Smooth muscle cell (in vitro differentiated cells): ENCODE measurements around the gene CABP1. TPM values are rescaled to one million over a fixed set of nuclear protein-coding genes. Genes with fewer than 3 reads are reported as not detected.

Source experiments
- DNase-seq: peaks from one replicate; lab custom pipeline; 2025; ENCODE audit not compliant: unreplicated experiment; lab: John Stamatoyannopoulos, UW
- H2AFZ ChIP-seq: fragments of 200-600 bp; sonication (generic); 2 replicates; pipeline ENCODE4 v1.6.0; 2016; ENCODE audit warnings: antibody characterized with exemption, low read depth, mild to moderate bottlenecking
- H3F3A ChIP-seq: fragments of 200-600 bp; sonication (generic); 2 replicates; pipeline ENCODE4 v1.6.0; 2017; ENCODE audit warnings: antibody characterized with exemption, low read depth
- H3K27ac ChIP-seq: fragments of 200-600 bp; sonication (generic); 2 replicates; pipeline ENCODE4 v1.5.1; 2016; ENCODE audit warnings: low read depth, mild to moderate bottlenecking
- H3K27me3 ChIP-seq: fragments of 200-600 bp; sonication (generic); 2 replicates; pipeline ENCODE4 v1.6.1; 2016; ENCODE audit warnings: low read depth, mild to moderate bottlenecking
- H3K36me3 ChIP-seq: fragments of 200-600 bp; sonication (generic); 2 replicates; pipeline ENCODE4 v1.5.1; 2016; ENCODE audit warnings: low read depth
- H3K4me1 ChIP-seq: fragments of 200-600 bp; sonication (generic); 2 replicates; pipeline ENCODE4 v1.5.1; 2016; ENCODE audit warnings: low read depth
- H3K4me2 ChIP-seq: fragments of 200-600 bp; sonication (generic); 2 replicates; pipeline ENCODE4 v1.6.0; 2016; ENCODE audit warnings: mild to moderate bottlenecking
- H3K4me3 ChIP-seq: fragments of 200-600 bp; sonication (generic); 2 replicates; pipeline ENCODE4 v1.5.1; 2016; ENCODE audit warnings: mild to moderate bottlenecking
- H3K79me2 ChIP-seq: fragments of 200-600 bp; sonication (generic); 2 replicates; pipeline ENCODE4 v1.6.0; 2016; ENCODE audit warnings: low read depth, mild to moderate bottlenecking
- H3K9ac ChIP-seq: fragments of 200-600 bp; sonication (generic); 2 replicates; pipeline ENCODE4 v1.6.0; 2016; ENCODE audit warnings: low read depth
- H3K9me3 ChIP-seq: fragments of 200-600 bp; sonication (generic); replicated peaks from 2 replicates; pipeline ENCODE4 v1.5.1; 2016; ENCODE audit warnings: low read depth
- H4K20me1 ChIP-seq: fragments of 200-600 bp; sonication (generic); 2 replicates; pipeline ENCODE4 v1.6.0; 2016; ENCODE audit warnings: low read depth
- WGBS: methylation state at CpG from one replicate; pipeline ENCODE4 v1.1.7; 2016; ENCODE audit warnings: low lambda C conversion rate; 5-methylcytosine and 5-hydroxymethylcytosine counted together
- polyA plus RNA-seq: library from polyadenylated mRNA; unstranded; fragments of >200 nt; fragmentation: Nextera tagmentation; extraction: Ambion mirVana; gene quantifications from 2 replicates; pipeline ENCODE4 v1.2.1, GENCODE V29; 2016
- total RNA-seq: library from RNA; depleted of rRNA; stranded (reverse); fragments of >200 nt; gene quantifications from 2 replicates; pipeline ENCODE4 v1.2.3, GENCODE V29; 2014
- TF ChIP-seq, protein P1 (sequence below): fragments of 200-600 bp; sonication (generic); IDR thresholded peaks from 2 replicates; pipeline ENCODE4 v1.5.1; 2017; ENCODE audit warnings: borderline replicate concordance, mild to moderate bottlenecking, antibody characterized with exemption; ENCODE audit not compliant: insufficient read depth, poor library complexity, severe bottlenecking

CABP1 gene
- total and polyA plus RNA-seq, 2 experiments from 2014 or later: 0.50 TPM; not detected in 1

GRCh38 chr12:120684523-120684932 is 44.1 kb downstream of the CABP1 start:
- 83% methylated on average over 8 of the region's 8 CpGs for WGBS
- peak overlapping the region; percentile 24 for H3K27ac ChIP-seq

DNA sequence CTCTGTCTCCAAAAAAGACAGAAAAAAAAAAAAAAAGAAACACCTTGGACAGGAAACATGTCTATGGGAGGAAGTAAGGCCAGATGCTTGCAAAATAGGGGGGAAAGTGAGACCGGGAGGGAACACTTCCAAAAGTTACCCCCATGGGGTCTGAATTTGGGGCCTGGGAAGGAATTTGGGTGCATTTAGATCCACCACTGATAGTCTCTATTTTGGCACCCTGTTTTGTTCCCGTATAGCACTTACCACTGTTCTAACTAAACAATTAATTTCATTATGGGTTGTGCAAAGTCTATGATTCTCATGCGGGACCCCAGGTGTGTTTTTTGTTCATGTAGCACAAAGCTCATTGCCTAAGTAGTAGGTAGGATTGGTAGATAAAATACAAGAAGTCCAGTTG is 45.1 kb downstream of the CABP1 start:
- H2AFZ ChIP-seq: peak overlapping the region; percentile 81
- H3F3A ChIP-seq: no peaks in the 10 kb centered on the region
- peak overlapping the region; percentile 88 for H3K4me2 ChIP-seq
- no peaks in the 10 kb centered on the region for H3K36me3 ChIP-seq
- 88% methylated on average over 3 of the region's 3 CpGs for WGBS
- no peak overlapping the region for H3K9ac ChIP-seq
- H3K4me3 ChIP-seq: peak overlapping the region; percentile 73
- no peaks in the 10 kb centered on the region for H3K27me3 ChIP-seq
- H3K27ac ChIP-seq: no peak overlapping the region
- H3K79me2 ChIP-seq: peaks cover 32% of the 10 kb centered on the region
- peaks cover 19% of the 10 kb centered on the region for H3K4me1 ChIP-seq
- peaks cover 28% of the 10 kb centered on the region for H4K20me1 ChIP-seq
- TF ChIP-seq, protein P1, sequence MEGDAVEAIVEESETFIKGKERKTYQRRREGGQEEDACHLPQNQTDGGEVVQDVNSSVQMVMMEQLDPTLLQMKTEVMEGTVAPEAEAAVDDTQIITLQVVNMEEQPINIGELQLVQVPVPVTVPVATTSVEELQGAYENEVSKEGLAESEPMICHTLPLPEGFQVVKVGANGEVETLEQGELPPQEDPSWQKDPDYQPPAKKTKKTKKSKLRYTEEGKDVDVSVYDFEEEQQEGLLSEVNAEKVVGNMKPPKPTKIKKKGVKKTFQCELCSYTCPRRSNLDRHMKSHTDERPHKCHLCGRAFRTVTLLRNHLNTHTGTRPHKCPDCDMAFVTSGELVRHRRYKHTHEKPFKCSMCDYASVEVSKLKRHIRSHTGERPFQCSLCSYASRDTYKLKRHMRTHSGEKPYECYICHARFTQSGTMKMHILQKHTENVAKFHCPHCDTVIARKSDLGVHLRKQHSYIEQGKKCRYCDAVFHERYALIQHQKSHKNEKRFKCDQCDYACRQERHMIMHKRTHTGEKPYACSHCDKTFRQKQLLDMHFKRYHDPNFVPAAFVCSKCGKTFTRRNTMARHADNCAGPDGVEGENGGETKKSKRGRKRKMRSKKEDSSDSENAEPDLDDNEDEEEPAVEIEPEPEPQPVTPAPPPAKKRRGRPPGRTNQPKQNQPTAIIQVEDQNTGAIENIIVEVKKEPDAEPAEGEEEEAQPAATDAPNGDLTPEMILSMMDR: no peak
- no peaks in the 10 kb centered on the region for H3K9me3 ChIP-seq
- DNase-seq: no peak

More at GRCh38 chr12:120684523-120684932, 44.1 kb downstream of the CABP1 start:
- TF ChIP-seq, protein P1: no peak
- Histone ChIP-seq H3K27me3 (no peaks in the 10 kb centered on the region), H4K20me1 (peaks cover 19% of the 10 kb centered on the region), H2AFZ (no peak overlapping the region), H3K36me3 (no peaks in the 10 kb centered on the region), H3K4me3 (no peak overlapping the region), H3K4me2 (no peak overlapping the region), H3K9ac (no peak overlapping the region), H3K9me3 (no peaks in the 10 kb centered on the region), H3K4me1 (peaks cover 16% of the 10 kb centered on the region), H3F3A (no peaks in the 10 kb centered on the region), H3K79me2 (peaks cover 22% of the 10 kb centered on the region)
- DNase-seq: no peak

DNA sequence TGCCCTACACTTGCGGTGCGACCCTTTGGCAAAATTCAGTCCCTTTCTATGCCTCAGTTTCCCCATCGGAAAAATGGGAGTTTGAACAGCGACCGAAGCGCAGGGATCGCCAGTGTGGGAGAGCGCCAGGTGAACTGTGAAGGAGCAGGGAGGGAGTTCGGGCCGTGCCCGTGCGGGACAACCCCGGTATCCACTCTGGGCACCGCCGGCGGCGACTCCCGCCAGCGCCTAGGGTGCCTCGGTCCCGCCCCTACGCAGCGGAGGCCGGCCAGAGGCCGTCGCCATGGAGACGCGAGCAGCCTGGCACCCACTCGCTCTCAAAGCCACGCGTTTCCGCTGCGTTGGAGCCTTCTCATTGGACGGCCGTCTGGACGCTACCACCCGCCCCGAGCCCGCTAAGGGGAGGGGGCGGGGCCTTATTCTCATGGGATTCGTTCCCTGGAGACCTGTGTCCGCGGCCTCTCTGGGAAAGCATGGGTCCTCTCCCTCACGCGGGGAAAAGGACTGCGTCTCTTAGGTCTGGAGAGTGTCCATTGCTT is 45.8 kb downstream of the CABP1 start:
- Histone ChIP-seq H3K27me3 (no peaks in the 10 kb centered on the region), H3K4me2 (peak overlapping the region; percentile 88), H3K4me1 (peaks cover 19% of the 10 kb centered on the region), H3K4me3 (peak overlapping the region; percentile 73), H3F3A (no peaks in the 10 kb centered on the region), H4K20me1 (peaks cover 35% of the 10 kb centered on the region), H2AFZ (peak overlapping the region; percentile 81), H3K27ac (peak overlapping the region; percentile 85), H3K79me2 (peaks cover 39% of the 10 kb centered on the region), H3K9me3 (no peaks in the 10 kb centered on the region), H3K9ac (peak overlapping the region; percentile 79), H3K36me3 (no peaks in the 10 kb centered on the region)
- peak; percentile 96 for DNase-seq
- TF ChIP-seq, protein P1: no peak
- WGBS: 1% methylated on average over 45 of the region's 46 CpGs
